Posterior vena cava (tissue), 2 donors: Measurements from ENCODE around the gene ADAMTSL3. TPM values are rescaled to one million over a fixed set of nuclear protein-coding genes. Genes with fewer than 3 reads are reported as not detected.
A peak's percentile ranks its signal among the peaks of the same experiment; 100 is the strongest.
"Not testable (repeated sequence)": the region's sequence is repeated elsewhere in the genome, so short reads cannot be mapped to it uniquely, and the experiment has no call there.

ENCODE experiments used
- DNase-seq: peaks from one replicate; pipeline ENCODE4 v3.0.0-alpha.2; 2020; ENCODE audit warnings: low spot score
- intact Hi-C, 2 donors: fragments of 100-400 bp; cut with DNase I; formaldehyde crosslinking; loops; one replicate each; pipeline versions ENCODE4 v1.14.1 to v1.14.2; 2022 to 2023
- total RNA-seq, 2 donors: library from RNA; stranded (reverse); fragmentation: NEBNext Ultra II Directional; extraction: Animal tissue kit (Norgen Biotek cat#: 25700); gene quantifications; one replicate each; pipeline ENCODE4 v1.2.1, GENCODE V29; 2021
- donor health status: DM: yes; HTN: yes; CAD: no.
- donor health status: DM: yes; HTN: yes; CAD: no.

The ADAMTSL3 gene
- total RNA-seq, 2 donors from 2014 or later, result 13.0 to 17.4 TPM

DNA sequence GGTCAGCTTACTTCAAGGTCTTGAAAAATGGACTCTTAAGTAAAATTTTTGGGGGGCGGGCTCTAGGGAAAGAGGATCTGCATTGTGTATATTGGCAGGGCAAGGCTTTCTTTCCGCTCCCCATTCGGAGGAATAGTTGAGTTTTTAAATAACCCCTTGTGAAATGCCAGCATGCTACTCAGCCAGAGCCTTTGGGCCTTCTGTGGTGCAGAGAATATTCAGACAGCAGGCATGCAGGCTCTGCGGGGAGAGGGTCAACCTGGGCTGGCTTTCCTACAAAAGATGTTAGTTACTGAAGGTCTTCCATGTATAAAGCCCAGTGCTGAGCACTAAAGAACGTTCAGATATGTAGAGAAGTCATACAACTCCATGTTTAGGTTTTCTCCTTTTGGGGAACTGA is 40.6 kb downstream of the ADAMTSL3 start:
- no peak for DNase-seq
- intact Hi-C loops, result no loop called here

DNA sequence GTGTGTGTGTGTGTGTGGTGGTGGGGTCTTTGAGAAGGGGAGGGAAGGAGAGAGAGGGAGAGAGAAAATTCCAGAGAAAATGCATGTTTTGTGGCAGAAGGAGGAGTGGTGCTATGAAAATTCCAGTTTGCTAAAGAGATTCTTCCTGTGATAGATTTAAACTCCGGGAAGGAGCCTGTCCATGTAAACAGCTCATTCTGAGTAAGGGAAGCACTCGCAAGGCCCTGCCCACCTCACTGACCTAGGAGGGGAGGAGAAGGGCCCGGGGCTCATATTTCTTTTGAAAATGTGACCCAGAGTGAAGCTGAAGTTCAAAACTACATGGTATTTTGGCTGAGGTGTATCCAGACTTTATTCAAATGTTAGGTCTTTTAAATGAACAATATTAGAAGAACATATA is 41.3 kb downstream of the ADAMTSL3 start:
- DNase-seq, result no peak
- intact Hi-C loops, result no loop called here

DNA sequence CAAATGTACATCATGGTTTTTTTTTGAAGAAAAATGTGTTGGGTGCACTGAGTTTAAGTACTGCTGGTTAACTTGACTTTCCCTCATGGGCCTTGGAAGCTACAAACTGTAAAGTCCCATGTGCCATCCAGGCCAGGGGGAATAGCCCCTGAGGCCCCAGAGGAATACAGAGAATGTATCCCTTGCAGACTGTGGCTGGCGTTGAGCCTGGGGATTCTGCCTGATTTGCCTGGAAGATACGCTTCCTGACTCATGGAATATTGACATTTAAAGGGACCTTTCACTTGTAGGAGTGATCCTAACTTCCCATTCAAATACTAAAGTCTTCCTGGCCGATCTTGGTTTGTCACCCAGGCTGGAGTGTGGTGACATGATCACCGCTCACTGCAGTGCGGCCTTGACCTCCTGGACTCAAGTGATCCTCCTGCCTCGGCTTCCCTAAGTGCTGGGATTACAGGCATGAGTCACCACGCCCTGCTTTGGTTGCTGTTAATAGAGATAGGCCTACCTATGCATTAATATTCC is 42.0 kb downstream of the ADAMTSL3 start:
- DNase-seq, result no peak
- intact Hi-C loops, result no loop called here

DNA sequence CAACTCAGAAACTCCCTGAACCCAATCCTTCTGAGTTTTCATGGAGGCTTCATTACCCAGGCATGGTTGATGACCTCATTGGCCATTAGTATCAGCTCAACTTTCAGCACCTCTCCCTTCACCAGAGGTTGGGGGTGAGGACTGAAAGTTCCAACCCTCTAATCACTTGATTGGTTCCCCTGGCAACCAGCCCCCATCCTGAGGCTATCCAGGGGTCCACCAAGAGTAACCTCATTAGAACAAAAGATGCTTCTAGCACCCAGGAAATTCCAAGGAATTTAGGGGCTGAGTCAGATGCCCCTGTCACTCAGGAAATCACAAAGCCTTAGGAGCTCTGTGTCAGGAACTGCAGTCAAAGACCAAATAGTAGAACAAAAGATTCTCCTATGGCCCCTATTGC is 43.8 kb downstream of the ADAMTSL3 start:
- intact Hi-C loops, result no loop called here
- DNase-seq, result no peak

DNA sequence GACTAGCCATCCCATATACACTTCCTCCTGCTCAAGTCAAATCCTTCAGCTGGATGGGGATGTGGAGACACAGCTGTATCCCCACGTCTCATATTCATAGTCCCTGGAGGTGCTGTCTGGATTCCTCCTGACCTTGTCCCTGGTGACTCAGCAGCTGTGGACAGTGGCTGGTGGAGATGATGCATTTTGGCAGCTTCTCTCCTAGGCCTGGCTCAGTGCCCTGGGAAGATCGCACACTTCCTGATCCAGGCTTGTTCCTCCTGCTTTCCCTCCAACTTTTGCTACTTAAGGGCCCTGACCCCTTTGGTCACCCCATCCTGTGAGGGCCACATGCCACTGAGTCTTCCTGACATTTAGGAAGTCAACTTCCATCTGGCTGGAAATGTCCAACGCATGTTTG is 44.4 kb downstream of the ADAMTSL3 start:
- intact Hi-C loops, result no loop called here
- DNase-seq, result peak; percentile 87

DNA sequence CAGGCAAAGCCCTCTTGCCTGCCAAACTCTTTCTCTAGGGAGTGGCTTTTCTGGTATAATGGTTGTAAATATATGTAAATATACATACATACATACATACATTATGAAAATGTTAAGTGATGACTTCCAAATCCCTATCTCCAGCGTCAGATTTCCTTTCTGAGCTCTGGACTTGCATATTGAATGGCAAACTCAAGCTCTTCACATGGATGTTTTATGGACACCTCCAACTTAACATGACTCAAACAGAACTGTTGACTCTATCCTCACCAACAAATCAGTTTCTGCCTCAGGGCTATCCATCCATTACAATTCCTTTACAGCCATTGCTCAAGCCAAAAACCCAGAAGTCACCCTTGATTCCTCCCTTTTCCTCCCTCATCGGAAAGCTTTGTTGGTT is 45.1 kb downstream of the ADAMTSL3 start:
- no peak for DNase-seq
- intact Hi-C loops, result no loop called here

DNA sequence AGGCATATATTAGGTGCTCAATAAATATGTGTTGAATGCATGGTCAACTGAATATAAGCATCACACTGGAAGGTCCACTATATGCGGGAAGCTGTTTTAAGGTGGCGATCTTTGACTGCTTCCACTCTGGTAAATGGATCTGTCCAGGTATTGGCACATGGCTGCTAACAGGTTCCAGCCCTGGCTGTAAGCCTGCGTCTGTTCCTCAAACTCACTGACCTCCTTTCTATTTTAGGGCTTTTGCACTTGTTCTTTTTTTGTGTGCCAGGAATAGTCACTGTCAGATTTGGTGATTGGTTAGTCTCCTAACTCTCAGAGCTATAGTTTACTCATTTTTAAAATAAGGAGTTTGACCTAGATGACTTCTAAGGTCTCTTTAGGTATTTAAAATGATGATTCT is 46.2 kb downstream of the ADAMTSL3 start:
- intact Hi-C loops, result no loop called here
- no peak for DNase-seq

DNA sequence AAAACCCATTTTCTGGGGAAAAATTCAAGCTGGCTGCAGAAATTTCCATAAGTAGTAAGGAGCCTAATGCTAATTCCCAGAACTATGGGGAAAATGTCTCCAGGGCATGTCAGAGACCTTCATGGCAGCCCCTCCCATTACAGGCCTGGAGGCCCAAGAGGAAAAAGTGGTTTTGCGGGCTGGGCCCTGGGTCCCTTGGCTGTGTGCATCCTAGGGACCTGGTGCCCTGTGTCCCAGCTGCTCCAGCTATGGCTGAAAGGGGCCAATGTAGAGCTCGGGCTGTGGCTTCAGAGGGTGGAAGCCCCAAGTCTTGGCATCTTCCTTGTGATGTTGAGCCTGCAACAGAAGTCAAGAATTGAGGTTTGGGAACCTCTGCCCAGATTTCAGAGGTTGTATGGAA is 48.4 kb downstream of the ADAMTSL3 start:
- DNase-seq, intact Hi-C loops: not testable (repeated sequence)

DNA sequence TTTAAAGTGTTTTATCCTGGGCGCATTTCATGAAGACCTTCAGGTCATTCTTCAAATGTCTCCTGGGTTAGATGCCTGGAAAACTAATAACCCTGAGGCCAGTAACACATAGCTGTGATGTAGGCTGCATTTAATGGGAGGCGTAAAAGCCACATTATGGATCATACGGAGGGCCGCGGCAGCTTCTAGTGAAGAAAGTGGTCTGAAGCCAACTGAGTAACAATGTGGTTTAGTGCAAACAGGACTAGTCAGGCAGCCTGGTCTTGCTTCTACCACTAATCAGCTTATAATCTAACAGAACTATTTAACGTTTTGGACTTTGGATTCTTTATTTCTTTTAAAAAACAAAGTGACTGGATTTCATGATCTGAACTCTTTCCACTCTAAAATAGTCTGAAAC is 54.4 kb downstream of the ADAMTSL3 start:
- intact Hi-C loops, result no loop called here
- DNase-seq, result no peak

DNA sequence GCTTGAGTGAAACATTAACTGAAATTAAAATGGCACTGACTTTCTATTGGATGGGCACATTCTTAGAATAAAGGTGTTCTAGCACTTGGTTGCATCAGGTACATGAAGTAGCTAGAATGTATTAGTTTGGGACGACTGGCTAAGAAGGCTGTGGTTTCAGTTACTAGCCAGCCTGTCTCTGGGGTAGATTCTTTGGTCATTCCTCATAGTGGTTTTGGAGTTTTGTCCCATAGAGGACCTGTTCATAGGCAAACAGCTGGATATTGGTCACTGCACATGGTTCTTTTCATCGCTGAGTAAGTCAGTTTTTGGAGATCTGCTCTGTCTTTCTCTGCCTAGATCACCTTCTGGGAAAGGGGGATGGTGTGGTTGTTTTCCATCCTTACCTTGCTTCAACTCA is 55.3 kb downstream of the ADAMTSL3 start:
- DNase-seq, result no peak
- intact Hi-C loops, result no loop called here

DNA sequence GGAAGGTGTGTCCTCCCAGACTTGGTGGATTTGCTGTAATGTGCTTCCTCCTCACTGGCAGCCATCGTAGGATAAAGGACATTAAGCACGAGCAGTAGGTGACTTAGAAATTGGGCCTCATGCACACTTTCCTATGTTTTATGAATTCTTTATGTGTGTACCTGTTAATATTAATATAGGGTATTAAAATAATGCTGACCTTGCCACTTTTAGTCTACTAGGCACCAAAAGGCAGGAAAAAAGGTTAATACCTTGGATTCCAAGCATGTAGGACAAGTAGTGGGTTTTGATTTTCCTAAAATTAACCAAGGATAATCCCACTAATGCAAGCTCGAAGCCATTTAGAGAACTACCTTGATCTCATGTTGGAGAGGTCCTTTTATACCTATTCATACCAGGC is 55.9 kb downstream of the ADAMTSL3 start:
- intact Hi-C loops, result no loop called here
- no peak for DNase-seq

DNA sequence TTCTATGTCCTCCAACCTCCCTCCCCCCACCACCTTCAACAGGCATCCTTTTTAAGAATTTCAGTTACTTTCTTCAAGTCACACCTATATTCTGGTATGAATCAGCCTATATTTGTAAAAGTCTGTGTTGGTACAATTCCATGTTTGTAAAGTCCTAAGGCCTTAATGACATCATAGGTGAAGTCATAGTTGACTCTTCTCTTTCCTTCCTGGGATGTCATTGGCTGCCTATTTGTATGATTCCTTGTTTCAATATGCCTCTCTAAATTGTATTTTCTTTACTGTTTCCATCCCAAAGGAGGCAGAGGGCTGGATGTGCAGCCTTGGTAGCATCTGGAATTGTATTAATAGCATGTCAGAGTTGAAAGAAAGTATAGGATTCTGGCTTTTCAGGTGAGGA is 56.5 kb downstream of the ADAMTSL3 start:
- no peak for DNase-seq
- intact Hi-C loops, result no loop called here

DNA sequence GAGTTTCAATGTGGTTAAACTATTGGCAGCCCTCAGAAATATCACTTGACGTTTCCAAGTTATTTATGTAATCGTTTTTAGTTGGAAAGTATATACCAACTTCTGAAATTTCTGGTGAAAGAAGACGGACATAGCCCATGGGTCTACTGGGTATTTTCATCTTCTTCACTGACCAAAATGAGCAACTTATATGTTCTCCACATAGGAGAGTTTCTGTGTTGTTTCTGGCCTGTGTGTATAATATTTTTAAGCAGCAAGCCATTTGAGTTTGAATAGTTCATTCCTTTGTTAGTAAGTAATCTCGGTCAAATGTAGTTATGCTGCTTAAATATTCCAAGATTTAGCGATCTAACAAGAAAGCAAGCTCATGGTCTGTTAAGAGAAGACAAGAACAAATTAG is 57.3 kb downstream of the ADAMTSL3 start:
- DNase-seq, result no peak
- intact Hi-C loops, result no loop called here

DNA sequence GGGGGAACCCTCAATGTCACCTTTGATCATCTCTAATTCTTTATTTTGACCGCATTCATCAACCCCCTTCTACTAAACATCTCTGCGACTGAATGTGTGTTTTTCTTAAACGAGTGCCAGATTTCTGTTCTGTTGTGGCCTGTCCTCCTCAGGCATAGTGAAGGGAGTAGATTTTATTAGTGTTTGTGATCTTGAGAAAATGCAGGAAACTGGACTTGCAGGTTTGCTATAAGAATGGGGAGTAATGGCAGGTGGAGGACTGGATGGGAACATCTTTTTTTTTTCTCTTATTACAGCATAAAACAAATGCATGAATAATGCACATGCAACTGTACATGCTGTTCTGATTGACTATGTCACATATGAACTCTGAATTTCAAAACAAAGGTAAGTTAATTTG is 59.3 kb downstream of the ADAMTSL3 start:
- no peak for DNase-seq
- intact Hi-C loops, result no loop called here

DNA sequence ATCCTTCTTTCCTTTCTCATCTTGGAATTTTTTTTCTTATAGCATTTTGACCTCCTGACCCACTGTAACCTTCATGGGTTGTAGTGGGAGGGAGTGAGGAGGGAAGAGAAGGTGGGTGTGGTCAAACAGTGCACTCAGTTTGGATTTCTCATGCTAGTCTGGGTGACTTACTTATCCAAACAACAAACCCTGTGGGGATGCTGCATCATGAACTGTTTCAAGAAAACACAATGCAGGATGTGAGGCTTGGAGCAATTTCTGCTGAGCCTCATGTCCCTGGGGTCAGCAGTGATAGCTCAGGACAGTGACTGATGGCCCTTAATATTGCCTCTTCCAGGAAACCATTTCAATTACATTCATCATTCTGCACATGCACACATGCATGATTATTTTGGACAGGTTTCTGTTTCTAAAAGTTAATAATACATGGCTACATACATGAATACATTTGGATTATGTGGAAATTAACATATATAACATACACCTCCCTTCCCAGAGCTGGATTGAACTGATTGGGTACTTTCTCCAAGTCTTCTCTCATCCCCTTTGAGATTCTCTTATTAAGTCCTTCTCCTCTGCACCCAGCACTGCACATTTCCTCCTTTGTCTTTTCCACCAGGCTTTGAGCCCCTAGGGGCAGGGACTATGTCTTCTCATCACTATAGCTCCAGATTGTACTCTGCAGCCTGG is 61.2 kb downstream of the ADAMTSL3 start:
- DNase-seq, result no peak
- intact Hi-C loops, result no loop called here

DNA sequence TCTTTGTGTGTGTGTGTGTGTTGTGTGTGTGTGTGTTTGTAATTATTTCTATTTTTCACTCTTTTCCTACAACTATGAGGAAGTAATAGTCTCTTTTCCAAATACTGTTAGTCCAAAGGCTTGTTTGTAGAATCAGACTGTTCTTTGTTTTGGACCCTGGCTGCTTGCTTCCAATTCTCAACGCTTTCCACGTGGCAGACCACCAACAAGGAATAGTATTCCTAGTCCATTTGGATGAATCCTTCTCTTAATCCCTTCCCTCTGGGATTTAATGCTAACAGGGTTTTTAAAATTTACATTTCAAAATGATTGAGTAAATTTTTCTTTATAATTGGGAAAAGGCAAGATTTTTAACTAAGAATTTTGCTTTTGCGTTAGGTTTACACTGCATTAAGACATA is 62.7 kb downstream of the ADAMTSL3 start:
- intact Hi-C loops, result no loop called here
- no peak for DNase-seq

DNA sequence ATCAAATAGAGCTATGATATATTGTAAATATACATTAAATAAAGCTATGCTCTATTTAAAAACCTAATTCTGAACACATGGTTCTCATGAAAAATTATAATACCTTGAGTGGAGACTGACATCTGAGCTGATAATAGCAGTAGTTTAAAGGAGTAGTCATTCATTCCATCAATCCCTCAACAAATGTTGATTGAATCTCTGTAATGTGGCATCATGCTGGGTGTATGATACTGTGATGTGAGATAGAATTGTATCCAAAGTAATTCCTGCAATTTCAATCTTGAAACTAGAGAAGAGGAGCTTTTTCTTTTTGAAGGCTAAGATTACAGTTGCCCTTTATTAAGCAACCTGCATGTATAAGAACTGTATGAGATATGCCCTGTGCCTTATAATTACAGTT is 63.1 kb downstream of the ADAMTSL3 start:
- intact Hi-C loops, result no loop called here
- DNase-seq, result no peak

DNA sequence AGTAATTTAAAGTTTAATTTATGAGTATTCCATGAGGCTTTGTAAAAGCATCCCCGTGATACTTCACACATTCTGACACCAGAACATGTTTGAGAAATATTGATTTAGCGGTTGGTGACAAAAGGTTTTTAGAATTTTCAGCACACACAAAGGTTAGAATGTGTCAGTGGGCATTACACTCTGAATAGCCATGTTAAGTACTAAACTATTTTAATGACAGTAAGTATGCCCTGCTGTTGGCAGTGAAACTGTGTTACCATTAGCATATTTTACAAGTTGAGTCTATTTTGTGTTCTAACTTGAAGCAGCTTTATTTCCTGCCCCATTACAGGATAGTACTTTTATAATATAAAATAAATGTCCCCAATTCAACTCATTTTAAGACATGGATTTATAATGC is 66.5 kb downstream of the ADAMTSL3 start:
- intact Hi-C loops, result no loop called here
- no peak for DNase-seq

DNA sequence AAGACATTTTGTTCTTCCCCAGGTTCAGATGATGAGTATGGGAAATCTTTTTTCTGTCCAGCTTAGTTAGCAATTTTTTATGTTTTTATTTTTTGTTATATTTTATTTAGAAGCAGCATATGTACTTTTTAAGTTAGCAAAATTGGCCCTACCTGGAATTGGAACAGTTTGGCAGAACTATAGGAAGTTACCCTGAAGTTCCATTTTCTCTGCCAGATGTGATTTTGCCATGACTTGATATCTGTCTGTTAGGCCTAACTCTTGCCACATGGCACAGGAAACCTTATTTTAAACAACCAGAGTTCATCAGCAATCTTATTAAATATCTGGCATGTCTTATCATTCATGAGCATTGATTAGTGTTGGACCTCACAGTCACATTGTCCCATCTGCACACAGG is 67.1 kb downstream of the ADAMTSL3 start:
- intact Hi-C loops, result no loop called here
- DNase-seq, result no peak

DNA sequence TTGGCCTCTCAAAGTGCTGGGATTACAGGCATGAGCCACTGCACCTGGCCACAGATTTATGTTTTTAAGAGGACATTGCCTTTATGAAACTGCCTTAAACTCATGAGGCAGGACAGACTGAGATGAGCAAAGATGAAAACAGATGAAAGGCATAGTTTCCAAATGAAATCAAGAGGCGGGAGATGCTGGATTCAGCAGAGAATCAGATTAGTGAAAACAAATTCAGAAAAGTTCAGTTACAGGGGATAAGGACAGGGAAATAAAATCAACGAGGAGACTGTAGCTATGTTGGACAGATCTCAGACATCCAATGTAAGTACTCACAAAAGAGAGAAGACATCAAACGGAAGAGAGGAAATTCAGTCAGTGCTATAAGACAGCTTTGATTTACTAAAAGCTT is 68.1 kb downstream of the ADAMTSL3 start:
- intact Hi-C loops, result no loop called here
- DNase-seq, result no peak

DNA sequence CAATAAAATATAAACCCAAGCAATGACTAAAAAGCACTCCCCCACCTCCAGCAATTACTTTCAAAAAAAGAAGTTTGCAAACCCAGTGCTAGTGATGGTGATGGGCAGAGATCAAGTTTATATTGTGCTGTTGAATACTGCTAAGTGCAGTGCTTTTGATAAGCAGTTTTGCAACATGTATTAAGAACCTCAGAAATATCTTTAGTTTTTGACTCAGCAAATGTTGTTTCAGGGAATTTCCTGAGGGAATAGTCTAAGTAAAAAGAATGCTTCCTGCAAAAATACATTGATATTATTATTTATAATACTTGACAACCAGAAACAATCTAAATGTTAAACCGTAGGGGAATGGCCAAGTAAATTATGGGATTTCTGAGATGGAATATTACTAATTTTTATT is 69.3 kb downstream of the ADAMTSL3 start:
- DNase-seq, result no peak
- intact Hi-C loops, result no loop called here

DNA sequence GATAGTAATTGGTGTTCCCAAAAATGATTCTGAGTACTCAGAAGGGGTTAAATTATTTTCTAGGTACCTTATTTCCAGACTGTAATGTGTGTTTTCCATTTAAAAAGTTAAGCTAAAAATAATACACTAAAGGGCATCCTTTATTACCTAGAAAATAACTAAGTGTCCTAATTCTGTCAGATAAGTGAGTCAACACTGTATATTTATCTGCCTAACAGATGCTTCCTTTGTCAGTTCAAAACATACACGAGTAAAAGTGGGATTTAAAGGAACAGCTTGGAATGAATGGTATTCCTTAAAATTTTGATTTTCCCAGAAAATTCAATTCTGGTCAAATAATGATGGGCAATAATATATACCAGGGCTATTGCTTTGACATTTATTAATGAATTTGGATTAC is 78.3 kb downstream of the ADAMTSL3 start:
- no peak for DNase-seq
- intact Hi-C loops, result no loop called here
